Ammon's horn (tissue), 1 donor: Measurements from ENCODE around the gene KIF15.
"Not testable (repeated sequence)": the region's sequence is repeated elsewhere in the genome, so short reads cannot be mapped to it uniquely, and the experiment has no call there.

ENCODE experiments used
- DNase-seq: peaks from one replicate; pipeline ENCODE4 v3.0.0-alpha.2; 2016; ENCODE audit warnings: low spot score

Gene KIF15

GRCh38 chr3:44827196-44827595 is 65.6 kb downstream of the KIF15 start:
- no peak for DNase-seq

- no peak for DNase-seq
Measured at GRCh38 chr3:44831232-44831631, 69.6 kb downstream of the KIF15 start.

GRCh38 chr3:44832032-44832431 is 70.4 kb downstream of the KIF15 start:
- DNase-seq = no peak

- no peak for DNase-seq
Measured at GRCh38 chr3:44832965-44833364, 71.4 kb downstream of the KIF15 start.

- DNase-seq = no peak
Measured at GRCh38 chr3:44833394-44833793, 71.8 kb downstream of the KIF15 start.

- DNase-seq = no peak
Measured at GRCh38 chr3:44835684-44836083, 74.1 kb downstream of the KIF15 start.

GRCh38 chr3:44842376-44842775 is 80.8 kb downstream of the KIF15 start:
- no peak for DNase-seq

GRCh38 chr3:44845528-44846520 is 84.2 kb downstream of the KIF15 start:
- peak; percentile 50 for DNase-seq

- no peak for DNase-seq
Measured at GRCh38 chr3:44848634-44849033, 87.0 kb downstream of the KIF15 start.

GRCh38 chr3:44856663-44857062 is 95.1 kb downstream of the KIF15 start:
- not testable (repeated sequence) for DNase-seq

- no peak for DNase-seq
Measured at GRCh38 chr3:44860117-44860516, 98.5 kb downstream of the KIF15 start.

GRCh38 chr3:44861412-44862225 is 100.0 kb downstream of the KIF15 start, which contains the start of gene TMEM42:
TMEM42 (plus strand) TSS chr3:44861912; CDS start chr3:44861925, 13 bp downstream.
- DNase-seq = peak; percentile 96

- peak; percentile 29 for DNase-seq
Measured at GRCh38 chr3:44862226-44862637, 100.6 kb downstream of the KIF15 start.

GRCh38 chr3:44865272-44866035 is 103.9 kb downstream of the KIF15 start:
- DNase-seq = no peak

GRCh38 chr3:44867421-44868111 is 106.0 kb downstream of the KIF15 start:
- DNase-seq = no peak

- no peak for DNase-seq
Measured at GRCh38 chr3:44870375-44871061, 108.9 kb downstream of the KIF15 start.

GRCh38 chr3:44874308-44874707 is 112.7 kb downstream of the KIF15 start, which contains the start of gene TGM4:
TGM4 (plus strand) TSS chr3:44874608; CDS start chr3:44874679, 71 bp downstream.
- no peak for DNase-seq

GRCh38 chr3:44875596-44875995 is 114.0 kb downstream of the KIF15 start:
- DNase-seq = no peak

GRCh38 chr3:44877333-44877732 is 115.7 kb downstream of the KIF15 start:
- DNase-seq = no peak

GRCh38 chr3:44880284-44880683 is 118.7 kb downstream of the KIF15 start:
- no peak for DNase-seq
